ENCODE measurements around the gene ZNF79.

Gene ZNF79

DNA sequence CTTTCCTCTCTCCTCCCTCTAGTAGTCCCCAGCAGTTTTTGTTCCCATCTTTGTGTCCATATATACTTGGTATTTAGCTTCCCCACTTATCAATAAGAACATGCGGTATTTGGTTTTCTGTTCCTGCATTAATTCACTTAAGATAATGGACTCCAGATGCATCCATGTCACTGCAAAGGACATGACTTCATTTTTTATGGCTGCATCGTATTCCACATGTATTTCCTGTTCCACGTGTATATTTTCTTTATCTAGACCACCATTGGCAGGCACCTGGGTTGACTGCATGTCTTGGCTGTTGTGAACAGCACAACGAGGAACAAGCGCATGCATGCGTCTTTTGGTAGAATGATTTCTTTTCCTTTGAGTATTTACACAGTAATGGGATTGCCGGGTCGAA lies 6.2 kb downstream of the ZNF79 start:
- DNase-seq: no peak

DNA sequence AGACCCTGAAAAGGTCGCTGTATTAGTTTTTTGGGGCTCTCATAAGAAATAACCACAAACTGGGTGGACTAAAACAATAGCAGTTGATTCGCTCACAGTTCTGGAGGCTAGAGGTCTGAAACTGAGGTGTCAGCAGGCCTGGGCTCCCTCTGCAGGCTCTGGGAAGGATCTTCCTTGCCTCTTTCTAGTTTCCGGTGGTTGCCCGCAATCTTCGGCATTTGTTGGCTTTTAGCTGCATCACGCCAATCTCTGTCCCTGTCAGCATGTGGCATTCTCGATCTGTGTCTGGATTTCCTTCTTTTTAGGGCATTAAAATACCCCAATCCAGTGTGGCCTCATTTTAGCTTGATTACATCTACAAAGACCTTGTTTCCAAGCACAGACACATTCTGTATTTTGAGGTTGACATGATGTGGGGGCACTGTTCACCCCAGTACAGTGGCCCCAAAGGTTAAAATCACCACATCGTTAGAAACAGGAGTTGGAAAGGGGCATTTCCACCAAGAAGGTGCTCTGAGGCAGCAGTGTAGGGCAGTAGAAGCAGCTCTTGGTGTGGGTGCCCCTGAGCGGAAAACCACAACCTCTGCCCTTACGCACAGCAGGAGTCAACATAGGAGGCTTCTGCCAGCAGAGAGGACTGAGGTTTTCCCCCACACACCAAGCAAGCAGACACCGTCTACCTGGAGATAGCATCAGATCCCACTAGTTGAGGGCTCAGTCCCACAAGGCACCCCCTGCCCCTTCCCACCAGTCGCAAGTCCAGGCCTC lies 13.5 kb downstream of the ZNF79 start:
- DNase-seq: no peak

DNA sequence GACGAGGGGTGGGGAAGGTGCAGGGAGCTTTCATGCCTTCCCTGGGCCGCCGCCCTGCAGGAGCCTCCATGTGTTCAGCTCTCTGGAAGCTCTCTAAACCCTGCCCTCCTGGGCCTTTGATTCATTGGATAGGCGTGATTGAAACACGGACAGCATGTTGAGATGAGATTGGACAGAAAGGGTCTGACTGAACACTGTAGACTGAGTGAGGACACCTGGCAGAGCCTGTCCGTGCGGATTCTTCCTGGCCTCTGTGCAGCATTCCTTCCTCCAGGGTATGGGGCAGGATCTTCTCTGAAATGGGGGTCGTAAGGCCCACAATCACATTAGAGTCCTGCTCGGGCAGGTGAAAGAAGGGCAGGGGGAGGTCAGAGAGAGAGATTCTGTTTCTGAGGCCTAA lies 14.2 kb downstream of the ZNF79 start:
- DNase-seq: no peak

DNA sequence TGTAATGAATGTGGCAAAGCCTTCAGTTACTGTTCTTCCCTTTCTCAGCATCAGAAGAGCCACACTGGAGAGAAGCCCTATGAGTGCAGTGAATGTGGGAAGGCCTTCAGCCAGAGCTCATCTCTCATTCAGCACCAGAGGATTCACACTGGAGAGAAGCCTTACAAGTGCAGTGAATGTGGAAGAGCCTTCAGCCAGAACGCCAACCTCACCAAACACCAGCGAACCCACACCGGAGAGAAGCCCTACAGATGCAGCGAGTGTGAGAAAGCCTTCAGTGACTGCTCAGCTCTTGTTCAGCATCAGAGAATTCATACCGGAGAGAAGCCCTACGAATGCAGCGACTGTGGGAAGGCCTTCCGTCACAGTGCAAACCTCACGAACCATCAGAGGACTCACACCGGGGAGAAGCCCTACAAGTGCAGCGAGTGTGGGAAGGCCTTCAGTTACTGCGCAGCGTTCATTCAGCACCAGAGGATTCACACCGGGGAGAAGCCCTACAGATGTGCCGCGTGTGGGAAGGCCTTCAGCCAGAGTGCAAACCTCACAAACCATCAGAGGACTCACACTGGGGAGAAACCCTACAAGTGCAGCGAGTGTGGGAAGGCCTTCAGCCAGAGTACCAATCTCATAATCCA lies 20.2 kb downstream of the ZNF79 start:
- no peak for DNase-seq

DNA sequence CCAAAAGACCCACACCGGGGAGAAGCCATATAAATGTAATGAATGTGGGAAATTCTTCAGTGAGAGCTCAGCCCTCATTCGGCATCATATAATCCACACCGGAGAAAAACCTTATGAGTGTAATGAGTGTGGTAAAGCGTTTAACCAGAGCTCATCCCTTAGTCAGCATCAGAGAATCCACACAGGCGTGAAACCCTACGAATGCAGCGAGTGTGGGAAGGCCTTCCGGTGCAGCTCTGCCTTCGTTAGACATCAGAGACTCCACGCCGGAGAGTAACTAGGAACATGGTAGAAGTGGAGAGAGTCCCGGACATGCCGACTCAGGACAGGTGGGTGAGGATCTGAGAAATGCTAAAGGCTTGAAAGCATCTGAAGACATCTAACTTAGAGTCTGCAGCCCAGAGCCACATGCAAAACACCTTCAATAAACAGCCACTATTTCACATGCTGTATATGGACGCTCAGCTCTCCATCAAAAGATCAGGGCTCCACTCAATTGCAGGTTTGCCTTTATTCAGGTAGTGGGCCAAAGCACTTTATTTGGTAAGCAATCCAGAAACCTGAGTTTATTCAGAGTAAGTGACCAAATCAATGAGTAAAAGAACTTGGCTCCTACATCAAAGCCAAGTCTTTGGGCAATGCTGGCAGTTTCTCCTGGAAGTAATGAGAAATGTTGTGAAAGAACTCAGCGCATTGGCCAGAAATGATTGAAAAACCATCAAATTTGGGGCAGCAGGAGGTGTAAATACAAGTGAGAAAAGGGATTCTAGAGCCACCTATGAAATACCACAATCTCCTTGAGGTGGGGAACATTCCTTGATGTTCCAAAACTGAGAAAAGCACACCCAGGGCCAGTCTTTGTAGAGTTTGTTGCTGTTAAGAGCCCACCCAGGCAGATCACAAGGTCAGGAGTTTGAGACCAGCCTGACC lies 21.0 kb downstream of the ZNF79 start:
- no peak for DNase-seq

DNA sequence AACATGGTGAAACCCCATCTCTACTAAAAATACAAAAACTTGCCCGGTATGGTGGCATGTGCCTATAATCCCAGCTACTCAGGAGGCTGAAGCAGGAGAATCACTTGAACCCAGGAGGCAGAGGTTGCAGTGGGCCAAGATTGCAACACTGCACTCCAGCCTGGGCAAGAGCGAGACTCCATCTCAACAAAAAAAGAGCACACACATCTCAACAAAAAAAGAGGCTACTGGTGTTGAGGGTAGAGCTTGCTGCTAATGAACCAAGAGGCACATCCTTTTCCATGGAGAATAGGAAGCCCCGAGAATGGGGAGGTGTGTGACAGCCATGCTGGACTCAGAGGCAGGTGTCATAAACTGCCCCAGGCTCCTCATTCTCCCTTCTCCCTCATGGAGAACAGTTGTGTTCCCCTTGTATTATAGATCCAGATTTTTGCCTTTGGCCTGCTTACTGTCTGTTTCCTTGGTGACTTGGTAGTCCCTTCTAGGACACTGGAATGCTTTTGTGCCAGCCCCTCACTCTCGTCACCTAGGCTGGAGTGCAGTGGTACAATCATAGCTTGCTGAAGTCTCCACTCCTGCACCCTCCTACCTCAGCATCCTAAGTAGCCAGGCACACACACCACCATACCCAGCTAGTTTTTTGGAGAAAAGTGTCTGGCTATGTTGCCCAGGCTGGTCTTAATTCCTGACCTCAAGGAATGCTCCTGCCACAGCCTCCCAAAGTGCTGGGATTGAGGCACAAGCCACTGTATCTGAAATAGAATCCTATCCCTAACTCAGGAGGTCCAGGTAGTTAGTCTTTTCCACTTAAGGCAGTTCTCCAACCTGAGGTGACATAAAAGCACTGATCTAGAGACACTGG lies 21.9 kb downstream of the ZNF79 start:
- no peak for DNase-seq

DNA sequence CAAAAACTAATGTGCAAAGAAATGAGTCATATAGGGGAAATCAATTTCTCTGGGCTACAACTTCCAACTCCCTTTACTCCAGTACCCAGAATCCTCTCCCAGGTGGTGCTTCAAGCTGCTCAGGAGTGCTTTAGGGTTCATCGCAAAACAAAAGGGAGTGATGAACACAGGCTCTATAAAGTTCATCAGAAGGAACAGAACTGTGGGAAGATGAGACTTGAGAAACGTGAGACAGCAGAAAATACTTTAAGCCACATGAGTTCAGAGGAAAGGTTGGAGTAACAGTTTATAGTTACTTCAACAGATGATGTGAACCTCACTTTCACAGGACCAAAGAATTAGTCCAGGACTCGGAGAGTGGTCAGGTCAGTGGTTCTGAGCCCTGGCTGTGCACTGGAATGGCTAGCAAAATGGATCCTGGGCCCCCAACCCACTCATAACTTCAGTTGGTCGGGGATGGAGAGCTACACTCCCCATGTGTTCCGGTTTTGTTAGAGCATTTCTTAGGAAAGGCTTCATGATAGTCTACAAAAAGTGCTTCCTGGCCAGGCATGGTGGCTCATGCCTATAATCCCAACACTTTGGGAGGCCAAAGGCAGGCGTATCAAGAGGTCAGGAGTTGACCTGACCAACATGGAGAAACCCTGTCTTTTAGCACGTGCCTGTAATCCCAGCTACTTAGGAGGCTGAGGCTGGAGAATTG lies 22.7 kb downstream of the ZNF79 start:
- no peak for DNase-seq

DNA sequence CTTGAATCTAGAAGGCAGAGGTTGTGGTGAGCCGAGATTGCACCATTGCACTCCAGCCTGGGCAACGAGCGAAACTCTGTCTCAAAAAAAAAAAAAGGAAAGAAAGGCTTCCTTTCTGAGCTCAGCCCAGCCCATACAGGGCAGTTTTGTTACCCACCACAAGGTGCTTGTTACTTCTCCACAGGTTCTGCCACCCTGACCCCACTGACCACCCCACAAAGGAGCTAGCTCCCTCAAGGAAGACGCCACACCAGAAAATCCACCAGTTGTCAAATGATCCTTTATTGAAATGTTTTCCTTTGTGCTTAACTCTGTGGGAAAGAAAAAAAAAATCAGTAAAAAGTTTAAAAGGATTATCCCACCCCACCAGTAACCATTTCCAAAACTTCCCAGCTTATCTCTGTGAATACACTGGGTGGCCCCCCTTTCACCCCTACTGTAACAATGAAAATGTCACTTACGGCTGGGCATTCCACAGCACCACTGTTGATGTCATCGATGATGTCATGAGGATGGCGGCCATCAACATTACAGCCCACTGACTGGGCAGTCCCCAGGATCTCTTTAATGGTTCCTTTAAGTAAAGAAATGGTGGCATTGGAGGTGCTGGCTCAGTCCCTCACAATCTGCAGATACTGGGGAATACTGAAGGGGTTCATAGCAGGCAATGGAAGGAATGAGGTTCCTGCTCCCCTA lies 23.4 kb downstream of the ZNF79 start:
- no peak for DNase-seq

DNA sequence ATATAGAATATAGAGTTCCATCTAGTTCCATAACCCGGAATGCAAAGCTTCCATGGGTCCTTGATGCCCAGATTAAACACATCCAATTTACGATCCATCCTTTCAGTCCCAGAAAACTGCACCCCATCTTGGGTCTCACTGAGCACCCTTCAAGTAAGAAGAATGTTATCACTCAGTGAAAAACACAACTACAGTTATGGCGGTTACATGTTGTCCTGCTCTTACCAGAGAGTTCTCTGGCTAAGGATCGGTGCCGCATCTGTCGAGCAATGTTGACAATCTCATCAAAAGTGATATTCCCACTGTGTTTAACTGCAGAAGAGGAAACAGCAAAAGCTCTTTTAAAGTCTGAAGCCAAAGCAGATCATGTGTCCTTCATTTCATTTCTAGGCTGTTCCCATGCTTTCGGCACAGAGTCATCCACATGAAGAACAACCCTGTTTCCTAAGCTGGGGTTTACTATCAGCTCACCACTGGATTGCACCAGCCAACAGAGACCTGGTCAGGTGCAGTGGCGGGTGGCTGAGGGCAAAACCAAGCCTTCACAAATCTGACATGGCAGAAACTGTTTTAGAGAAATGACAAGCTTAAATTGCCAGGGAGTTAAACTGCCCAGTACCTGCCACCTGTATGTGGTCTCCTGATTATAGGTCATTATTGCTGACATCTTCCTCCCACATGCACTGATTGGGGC lies 24.1 kb downstream of the ZNF79 start:
- DNase-seq: no peak

DNA sequence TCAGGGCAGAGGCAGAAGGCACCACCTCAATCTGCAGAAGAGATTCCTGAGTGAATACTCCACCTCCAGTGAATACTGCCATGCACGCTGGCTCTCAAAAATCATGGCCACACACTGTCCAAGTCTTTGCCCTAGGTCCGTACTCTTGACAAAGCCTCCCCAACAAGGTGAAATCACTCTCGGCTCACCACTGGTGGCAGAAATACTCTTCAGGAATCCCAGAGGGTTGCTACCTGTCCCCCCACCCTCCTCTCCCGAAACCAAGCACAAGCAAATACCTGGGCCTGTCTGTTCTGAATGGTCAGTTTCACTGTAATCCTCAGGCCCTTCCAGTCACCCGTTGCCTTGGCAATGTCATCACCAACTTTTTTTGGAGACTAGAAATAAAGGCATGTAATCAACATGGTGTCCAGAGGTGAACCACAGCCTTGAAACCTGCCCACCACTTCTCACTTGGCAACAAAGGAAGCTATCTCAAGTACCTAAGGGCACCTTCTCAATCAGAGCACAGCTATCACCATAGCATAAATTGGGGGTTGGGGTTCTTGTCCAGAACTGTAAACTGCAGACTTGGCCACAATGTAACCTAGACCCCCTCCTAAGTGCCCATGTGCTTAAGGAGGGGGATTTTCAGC lies 25.3 kb downstream of the ZNF79 start:
- no peak for DNase-seq

DNA sequence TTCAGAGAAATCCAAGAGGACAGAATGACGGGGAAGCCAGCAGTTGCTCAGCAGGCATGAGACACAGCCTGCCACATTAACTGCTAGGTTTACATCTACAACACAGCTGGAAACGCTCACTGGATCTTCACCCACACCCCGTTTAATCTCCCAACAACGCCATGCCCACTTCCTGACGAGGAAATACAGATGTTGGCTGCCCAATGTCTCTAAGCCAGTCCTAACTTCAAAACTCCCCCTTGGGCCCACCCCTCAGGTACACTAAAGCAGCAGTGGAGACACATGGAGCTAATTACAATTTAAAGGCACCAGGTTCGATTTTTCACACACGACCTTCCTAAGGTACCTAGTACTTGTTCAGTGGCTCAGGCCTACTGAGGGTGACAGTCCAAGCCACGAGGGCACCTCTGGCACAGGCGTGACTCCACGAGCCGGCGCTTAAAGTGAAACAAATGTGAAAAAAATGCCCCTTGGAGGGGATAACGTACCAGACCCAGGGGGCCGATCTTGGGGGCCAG lies 26.1 kb downstream of the ZNF79 start:
- no peak for DNase-seq

DNA sequence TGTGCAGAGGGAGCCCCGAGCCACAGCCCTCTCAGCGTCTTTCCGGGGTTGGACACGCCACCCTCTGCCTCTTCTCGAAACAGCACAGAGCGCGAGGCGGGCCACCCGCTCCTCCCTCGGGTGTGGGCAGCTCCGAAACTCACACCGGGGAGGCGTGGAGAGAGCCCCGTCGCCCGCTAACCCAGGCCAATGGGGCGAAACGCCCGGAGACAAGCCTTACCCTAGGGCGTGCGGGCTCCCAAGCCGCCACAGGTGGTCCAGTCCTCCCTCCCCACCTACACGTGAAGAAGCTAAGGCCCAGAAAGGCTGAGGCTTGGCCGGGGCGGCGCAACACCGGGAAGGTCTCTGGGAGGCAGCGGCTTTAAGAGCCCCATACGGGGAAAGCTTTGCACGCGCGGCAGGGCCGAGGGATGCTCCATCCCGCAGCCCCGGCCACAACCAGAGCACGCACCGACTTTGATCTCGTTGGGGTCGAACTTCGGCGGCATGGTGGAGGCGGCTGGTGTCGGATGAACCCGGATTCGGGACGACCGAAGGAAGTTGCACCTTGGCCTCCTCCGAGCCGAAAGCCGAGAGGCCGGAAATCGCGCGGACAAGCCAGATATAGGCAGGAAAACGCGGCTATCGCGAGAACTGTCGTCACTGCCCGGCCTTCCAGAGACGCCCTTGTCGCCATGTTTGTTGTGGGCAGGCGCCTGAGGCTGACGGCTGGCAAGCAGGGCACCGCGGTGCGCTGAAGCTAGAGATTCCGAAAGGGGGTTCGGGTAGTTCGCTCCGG lies 26.8 kb downstream of the ZNF79 start, which contains the start of the genes LRSAM1 and RPL12:
Gene LRSAM1 (plus strand): TSS at position 681 of the 778 bp plus-strand sequence. CDS start 3,018 bp downstream, outside the sequence.
Gene RPL12 (minus strand): TSS at position 577 of the 778 bp plus-strand sequence. CDS start 89 bp downstream, at position 488.
- peak; percentile 88 for DNase-seq

DNA sequence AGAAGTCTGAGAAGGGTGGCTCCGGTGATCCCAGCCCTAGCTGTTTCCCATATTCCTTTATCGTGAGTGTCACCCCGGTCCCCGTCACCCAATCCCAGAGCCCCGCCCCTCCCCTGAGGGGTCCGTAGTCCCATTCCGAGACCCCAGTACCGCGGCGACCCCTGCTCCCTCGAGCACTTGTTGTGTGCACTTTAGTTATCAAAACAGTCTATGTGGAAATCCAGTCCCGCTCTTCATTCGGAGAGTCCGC lies 27.4 kb downstream of the ZNF79 start:
- DNase-seq: no peak

DNA sequence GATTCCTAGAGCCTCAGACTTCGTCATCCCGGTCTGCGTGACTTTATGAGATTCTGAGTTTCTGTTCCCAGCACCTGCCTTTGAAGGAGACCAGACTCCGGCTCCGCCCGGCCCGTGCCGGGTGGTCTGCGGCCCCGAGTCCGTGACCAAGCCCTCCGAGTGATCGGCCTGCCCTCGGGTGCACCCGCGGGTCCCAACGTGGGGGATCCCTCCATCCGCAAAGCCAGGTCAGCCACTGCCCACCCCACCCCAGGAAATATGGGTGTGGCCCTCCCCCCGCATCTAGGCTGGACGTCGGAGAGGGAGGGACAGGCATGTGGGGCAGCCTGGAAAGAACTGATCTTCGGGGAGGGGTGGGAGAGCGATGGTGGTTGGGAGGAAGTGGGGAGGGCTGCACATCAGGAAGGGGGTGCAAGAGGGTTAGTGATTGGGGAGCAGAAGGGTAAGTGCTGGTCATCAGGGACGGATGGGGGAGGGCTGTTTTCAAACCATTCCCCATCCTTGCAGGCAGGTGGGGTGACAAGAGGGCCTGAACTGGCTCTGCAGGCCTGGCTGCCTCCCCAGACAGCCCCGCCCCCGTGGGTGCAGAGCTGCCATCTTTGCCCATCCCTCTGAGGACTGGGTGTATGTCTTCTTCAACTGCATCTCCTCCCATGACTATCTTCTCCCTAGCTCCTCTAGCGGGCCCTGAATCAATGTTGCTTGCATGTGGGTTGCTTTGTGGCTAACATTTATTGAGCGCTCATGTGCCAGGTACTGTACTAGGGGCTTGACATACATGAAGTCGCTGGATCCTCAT lies 27.9 kb downstream of the ZNF79 start:
- peak; percentile 62 for DNase-seq

DNA sequence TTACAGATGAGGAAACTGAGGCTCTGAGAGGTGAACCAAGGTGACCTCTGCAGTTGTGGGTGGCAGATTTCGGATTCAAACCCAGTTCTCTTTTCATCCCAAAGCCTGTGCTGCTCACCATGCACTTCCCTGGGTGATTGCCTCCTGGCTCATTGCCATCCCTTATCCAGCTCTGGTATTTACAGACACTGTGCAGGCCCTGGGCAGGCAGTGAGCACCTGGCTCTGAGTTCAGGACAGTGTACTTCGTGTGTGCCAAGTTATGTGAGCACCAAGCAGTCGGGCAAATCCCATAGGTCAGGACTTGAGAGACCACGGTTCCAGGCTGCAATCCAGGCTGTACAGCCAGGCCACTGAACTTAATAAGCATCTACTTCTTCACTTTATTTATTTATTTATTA lies 28.5 kb downstream of the ZNF79 start:
- no peak for DNase-seq

DNA sequence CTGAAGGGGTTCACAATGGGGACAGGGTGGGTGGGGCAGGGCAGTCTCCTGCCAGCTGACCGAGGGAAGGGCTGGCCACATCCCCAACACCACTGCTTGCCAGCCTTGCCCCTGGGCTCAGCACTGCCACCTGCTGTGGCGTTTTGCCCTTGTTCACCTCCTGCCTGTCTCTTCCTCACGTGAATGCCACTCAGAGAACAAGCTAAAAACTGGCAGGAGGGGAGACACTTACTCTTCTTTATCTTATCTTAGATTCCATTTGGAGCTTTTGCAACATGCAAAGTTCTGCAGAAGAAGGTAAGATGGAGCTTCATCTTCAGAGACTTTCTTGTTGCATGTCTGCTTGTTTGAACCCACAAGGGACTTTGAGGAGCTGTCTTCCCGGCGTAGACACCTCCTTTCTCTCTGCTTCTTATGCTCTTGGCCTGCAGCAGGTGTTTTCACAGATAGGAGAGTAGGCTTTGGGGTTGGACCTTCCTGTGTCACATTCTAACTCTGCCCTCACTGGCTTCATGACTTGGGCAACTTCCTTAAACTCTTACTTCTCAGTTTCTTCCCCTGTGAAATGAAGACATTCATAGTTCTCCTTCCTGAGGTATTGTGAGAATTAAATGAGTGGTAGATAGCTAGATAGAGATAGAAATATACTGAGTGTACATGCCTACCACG lies 31.3 kb downstream of the ZNF79 start:
- no peak for DNase-seq

DNA sequence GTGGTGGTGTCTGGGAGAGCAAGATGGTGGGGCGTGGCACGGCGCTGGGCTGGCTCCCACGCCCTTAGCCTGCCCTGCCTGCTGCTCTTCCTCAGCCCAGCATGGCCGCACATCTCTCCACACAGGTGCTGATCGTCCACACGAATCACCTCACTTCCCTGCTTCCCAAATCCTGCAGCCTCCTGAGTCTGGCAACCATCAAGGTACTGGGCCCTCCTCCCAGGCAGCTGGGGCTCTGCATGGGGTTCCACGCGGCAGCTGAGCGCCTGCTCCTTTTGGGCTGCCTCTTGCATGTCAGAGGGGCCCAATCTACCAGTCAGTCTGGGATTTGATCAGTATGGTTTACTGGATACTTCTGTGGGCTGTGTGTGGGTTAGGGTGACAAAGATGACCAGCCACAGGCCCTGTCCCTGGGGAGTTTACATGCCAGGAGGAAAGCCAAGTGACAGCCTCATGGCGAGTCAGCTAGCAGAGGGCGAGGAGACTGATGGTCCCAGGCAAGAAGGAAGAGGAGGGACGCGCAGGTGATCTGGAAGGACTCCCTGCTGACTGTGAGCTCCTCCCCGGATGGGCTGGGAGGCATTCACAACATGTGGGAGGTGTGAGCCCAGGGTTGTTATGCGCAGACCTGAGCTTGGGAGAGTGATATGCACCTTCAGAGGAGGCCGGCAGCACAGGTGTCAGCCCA lies 33.2 kb downstream of the ZNF79 start:
- DNase-seq: no peak

All from kidney glomerular epithelial cell (primary cell).